ENCODE data around the gene SLU7. TPM values are rescaled to one million over a fixed set of nuclear protein-coding genes. Genes with fewer than 3 reads are reported as not detected.

SLU7 gene
- total and polyA plus RNA-seq, 9 of the 15 experiments (the other 6 are each of a cell fraction or from before 2014, with no cell fraction given) = 42.1 to 65.7 (median 54.8) TPM

GRCh38 chr5:160460377-160461049, 41.6 kb upstream of the SLU7 start:
- DNase-seq (ENCODE audit: extremely low read depth in 1 of 4, low spot score in 3 of 4) (peak in 1 of 4 experiments; percentile 14), FAIRE-seq (no peak), ATAC-seq (peak; percentile 54; the same call in 1 of the 3 replicates)
- H3K4me1 ChIP-seq (replicated peaks in 1 of 2; ENCODE audit: control insufficient read depth in 2 of 2, insufficient read depth in 2 of 2, low read length in 2 of 2) = no peaks in the 10 kb centered on the region
- intact Hi-C loops (cut with micrococcal nuclease) = no loop called here
- WGBS (ENCODE audit: insufficient coverage, low coverage, missing lambda C conversion rate) = 0% methylated on average over 4 of the region's 4 CpGs
- no peaks in the 10 kb centered on the region for H4K20me1 ChIP-seq (replicated peaks; ENCODE audit: control insufficient read depth, insufficient read depth, low read length)
- CTCF ChIA-PET (ENCODE audit: low intra/inter-chr PET ratio) = no interaction called here
- H3K36me3 ChIP-seq (ENCODE audit: control insufficient read depth, insufficient read depth, low read length) = no peaks in the 10 kb centered on the region
- POLR2A ChIA-PET = interaction anchor here (0.6 kb wide), 1 partner anchor 28 kb away, joined by 3 read pairs; no protein-coding TSS in a partner anchor
- no peaks in the 10 kb centered on the region for H3K9me3 ChIP-seq (replicated peaks; ENCODE audit: control insufficient read depth, insufficient read depth, low read depth, low read length)
- no peaks in the 10 kb centered on the region for H3K9me1 ChIP-seq (ENCODE audit: control insufficient read depth, insufficient read depth, low read length)
- in situ Hi-C loops (cut with MboI) = no loop called here
- peak; percentile 24 to 33 (median 28); a peak in 2 of 6 replicates for TF ChIP-seq CTCF (IDR thresholded peaks at IDR 0.05 in 2 of 3, conservative IDR thresholded peaks at IDR 0.05 in 1 of 3; ENCODE audit: insufficient read depth in 2 of 3, low read depth in 1 of 3, low read length in 3 of 3)
- TF ChIP-seq GTF3C2 (IDR thresholded peaks at IDR 0.05; ENCODE audit: borderline replicate concordance, extremely low read depth, insufficient read length) = no peak
- no peak for TF ChIP-seq TSHZ1 (CRISPR knock-in tag; IDR thresholded peaks at IDR 0.05)
- no peak overlapping the region for H3K9ac ChIP-seq (ENCODE audit: insufficient read depth in 1 of 2, low read depth in 2 of 2, low read length in 2 of 2)
- no TSS peak for BruUV-seq (replicated peaks)
- H2AFZ ChIP-seq (ENCODE audit: low read depth, low read length) = no peak overlapping the region
- no peak overlapping the region for H3K4me3 ChIP-seq
- no peak overlapping the region for H3K27ac ChIP-seq (ENCODE audit: extremely low read depth, low read depth, low read length)
- H3K27me3 ChIP-seq (ENCODE audit: control insufficient read depth in 2 of 2, insufficient read depth in 2 of 2, low read length in 2 of 2) = no peaks in the 10 kb centered on the region; a peak in 1 of 5 replicates
- H3K79me2 ChIP-seq (ENCODE audit: control insufficient read depth, insufficient read depth, low read length) = no peaks in the 10 kb centered on the region
- no peak overlapping the region for H3K4me2 ChIP-seq (ENCODE audit: insufficient read depth, low read length)
